ENCODE data around the gene RARS1.
"Not testable (repeated sequence)": the region's sequence is repeated elsewhere in the genome, so short reads cannot be mapped to it uniquely, and the experiment has no call there.

The RARS1 gene

DNA sequence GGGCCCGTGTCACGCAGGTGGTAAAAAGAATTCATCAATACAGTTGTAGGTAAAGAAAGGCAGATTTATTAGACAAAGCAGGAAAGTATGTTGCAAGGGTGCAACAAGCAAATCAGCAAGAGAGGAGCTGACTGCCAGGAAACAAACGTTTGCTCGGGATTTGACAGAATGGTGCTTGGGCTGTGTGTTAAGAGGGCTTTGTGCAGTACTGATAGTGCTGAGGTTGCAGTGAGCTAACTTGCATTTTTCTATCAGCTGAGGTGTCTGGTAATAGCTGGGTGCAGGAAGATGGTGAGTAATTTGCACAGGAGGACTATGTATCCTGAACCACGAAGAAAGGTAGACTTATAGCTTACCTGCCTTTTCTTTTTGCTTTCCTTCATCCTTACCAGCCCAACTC, 3.9 kb upstream of the RARS1 start:
- DNase-seq: no peak

DNA sequence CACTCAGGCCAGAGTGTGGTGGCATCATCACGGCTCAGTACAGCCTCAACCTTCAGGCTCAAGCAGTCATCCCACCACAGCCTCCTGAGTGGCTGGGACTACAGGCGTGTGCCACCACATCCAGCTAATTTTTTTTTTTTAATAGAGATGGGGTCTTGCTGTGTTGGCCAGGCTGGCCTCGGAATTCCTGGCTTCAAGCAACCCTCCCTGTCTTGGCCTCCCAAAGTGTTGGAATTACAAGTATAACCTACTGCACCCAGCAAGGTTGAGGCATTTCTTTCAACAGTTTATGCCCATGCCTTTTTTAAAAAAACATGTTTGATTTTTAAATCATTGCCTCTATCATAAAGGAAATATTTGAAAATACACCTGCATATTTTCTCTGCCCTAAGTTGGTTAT, 2.8 kb downstream of the RARS1 start:
- DNase-seq: no peak

DNA sequence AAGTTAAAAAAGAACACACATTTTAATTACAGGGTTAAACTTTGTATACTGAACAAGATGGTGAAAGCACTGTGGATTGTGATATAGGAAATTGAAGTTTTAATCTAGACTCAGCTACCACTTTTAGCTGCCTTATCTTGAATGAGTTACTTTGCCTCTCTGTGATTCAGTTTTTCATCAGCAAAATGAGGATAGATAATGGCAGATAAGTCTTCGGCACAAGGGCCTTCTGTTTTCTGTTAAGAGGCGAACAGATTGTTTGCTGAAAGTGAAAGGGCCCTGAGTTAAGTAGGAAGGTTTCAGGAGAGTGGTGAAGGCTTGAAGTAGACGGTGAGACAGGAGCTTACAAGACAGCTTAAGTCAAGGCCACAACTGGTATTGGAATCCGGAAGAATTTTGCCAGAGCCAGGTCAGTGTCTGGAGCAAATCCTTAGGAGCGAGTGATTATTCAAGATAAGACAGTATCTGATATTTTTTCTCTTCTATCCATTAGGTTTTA, 7.8 kb downstream of the RARS1 start:
- DNase-seq: no peak

DNA sequence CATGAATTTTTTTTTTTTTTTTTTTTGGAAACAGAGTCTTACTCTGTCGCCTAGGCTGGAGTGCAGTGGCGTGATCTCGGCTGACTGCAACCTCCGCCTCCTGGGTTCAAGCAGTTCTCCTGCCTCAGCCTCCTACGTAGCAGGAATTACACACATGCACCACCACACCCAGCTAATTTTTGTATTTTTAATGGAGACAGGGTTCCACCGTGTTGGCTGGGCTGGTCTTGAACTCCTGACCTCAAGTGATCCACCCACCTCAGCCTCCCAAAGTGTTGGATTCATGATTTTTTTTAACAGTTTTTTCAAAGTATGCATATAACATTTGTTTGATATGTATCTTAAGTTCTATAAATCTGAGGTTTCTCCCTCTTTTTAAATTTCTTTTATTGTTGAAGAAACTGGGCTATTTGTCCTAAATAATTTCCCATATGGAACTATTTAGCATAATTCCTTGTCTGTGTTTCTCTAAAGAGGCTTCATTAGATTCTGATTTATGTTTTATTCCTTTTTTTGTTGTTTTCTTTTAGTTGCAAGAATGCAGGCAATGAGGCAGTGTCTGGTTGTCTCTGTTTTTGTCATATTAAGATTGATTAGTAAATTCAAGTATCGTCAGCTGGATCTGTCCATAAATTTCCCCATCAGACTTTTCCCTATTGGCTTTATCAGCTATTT, 16.4 kb downstream of the RARS1 start:
- DNase-seq: no peak

DNA sequence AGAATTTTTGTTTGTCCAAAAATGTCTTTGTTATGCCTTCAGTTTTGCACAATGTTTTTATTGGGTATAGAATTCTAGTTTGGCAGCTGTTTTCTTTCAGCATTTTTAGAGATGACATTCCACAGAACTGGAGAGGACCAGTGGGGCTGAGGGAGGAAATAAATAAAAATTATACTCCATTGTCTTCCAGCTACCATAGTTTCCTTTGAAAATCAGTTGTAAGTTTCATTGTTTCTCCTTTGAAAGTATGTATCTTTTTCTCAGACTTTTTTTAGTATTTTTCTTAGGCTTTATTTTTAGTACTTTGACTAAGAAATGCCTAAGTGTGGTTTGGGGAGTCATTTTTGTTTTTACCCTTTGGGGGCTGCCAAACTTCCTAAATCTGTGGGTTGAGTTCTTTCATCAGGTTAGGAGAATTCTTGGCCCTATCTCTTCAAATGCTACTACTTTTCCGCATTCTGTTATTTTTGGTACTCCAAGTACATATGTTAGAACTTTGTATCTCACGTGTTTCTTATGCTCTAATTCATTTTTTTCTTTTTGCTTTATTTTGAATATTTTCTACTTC, 27.7 kb downstream of the RARS1 start:
- DNase-seq: no peak

DNA sequence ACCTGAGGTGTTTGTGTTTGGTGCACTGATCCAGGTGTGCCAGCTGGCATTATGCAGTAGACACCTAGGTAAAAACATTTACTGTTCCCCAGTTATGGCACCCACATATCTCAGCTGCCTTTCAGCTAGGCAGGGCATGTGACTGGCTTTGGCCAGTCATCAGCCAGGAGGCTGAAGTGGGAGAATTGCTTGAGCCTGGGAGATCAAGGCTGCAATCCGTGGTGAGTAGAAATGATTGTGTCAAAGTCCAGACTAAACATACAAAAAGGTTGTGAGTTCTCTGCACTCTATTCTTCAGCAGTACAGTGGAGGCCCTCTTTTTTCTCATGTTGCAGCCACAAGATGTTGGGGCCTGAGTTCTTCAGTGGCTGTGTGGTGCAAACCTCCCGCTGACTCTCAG, 39.6 kb downstream of the RARS1 start:
- DNase-seq: no peak

DNA sequence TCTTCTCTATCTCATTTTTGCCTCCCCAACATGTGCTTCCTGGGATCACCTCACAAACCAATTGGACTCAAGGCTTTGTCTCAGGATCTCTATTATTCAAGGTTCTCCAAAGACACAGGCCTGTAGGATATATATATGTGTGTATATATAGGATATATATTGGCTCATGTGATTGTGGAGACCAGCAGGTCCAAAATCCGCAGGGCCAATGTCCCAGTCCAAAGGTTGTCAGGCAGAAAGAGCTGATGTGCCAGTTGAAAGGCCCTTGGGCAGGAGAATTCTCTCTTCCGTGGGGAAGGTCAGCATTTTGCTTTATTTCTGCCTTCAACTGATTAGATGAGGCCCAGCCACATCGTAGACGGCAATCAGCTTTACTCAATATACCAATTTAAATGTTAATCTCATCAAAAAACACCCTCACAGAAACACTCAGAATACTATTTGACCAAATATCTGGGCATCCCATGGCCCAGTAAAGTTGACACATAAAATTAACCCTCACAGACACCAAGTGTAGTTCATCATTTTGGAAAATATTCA, 41.6 kb downstream of the RARS1 start:
- no peak for DNase-seq

DNA sequence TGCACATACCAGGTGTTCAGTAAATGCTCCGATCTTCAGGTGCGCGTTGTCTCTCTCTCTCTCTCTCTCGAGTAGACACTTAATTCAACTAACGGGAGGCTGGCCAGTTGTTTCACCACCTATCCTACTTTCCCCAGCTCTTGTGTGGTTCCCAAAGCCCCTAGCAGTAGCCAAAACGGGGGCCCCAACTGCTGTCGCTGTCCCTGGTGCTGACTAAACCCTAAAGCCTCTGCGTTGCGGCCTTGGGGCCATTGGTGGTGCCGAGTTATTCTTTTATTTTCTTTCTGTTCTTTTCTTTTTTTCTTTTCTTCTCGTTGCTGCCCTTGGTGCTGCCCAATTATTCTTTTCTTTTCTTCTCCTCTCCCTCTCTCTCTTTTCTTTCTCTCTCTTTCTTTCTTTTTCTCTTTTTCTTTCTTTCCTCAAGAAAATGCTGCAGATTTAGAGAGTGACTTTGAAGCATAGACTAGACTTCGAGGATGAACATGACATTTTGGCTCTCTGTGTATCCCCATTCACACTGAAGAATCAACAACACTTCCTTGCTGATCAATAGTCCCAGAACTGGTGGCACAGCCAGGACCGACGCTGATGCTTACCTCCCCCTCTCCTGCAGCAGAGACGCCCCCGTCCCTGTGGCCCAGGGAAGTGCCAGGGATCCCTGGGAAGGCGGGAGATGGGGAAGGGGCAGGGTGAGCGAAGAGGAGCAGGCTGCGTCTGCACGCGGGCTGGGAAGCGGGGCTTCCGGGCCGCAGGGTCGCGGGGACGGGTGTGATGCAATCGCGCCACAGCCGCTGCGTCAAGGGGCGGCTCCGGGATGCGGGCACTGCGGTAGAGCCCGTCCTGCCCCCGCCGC, 42.5 kb downstream of the RARS1 start, which contains the start of gene FBLL1:
Gene FBLL1 (plus strand): TSS at position 785 of the 853 bp plus-strand sequence. CDS start 200 bp downstream, outside the sequence.
- DNase-seq: no peak

DNA sequence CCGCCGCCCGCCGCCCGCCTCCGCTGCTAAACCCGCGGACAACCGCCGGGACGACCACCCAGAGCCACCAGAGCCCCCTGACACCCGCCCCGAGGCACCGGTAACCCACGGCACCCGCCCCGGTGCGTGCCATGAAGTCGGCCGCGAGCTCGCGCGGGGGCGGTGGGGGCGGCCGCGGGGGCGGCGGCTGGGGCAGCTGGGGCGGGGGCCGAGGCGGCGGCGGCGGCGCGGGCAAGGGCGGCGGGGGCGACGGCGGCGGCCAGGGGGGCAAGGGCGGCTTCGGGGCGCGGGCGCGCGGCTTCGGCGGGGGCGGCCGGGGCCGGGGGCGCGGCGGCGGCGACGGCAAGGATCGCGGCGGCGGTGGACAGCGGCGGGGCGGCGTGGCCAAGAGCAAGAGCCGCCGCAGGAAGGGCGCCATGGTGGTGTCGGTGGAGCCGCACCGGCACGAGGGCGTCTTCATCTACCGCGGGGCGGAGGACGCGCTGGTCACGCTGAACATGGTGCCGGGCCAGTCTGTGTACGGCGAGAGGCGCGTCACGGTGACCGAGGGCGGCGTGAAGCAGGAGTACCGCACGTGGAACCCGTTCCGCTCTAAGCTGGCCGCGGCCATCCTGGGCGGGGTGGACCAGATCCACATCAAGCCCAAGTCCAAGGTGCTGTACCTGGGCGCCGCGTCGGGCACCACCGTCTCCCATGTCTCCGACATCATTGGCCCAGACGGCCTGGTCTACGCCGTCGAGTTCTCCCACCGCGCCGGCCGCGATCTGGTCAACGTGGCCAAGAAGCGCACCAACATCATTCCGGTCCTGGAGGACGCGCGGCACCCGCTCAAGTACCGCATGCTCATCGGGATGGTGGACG, 43.3 kb downstream of the RARS1 start:
- DNase-seq: no peak

DNA sequence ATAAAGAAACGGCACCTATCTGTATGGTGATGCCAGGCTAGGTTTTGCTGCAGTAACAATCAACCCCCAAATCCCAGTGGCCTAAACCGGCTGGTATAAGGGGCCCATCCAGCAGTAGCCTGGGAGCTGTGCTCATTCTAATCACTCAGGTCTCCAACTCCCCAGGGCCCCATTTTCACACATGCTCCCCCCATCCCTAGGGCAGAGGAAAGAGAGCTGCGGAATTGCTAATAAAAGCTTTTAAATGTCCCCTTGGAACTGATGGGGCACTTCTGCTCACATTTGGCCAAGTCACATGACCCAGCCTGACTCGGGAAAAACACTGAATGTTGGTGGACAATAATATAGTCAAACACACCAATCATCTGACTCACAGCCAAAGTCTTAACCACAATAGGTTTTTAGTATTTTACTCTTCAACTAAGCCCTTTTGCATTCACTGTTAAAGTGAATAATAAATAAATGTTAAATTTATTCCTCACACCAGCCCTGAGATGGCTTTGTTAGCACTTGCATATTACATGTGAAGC, 44.4 kb downstream of the RARS1 start:
- no peak for DNase-seq

DNA sequence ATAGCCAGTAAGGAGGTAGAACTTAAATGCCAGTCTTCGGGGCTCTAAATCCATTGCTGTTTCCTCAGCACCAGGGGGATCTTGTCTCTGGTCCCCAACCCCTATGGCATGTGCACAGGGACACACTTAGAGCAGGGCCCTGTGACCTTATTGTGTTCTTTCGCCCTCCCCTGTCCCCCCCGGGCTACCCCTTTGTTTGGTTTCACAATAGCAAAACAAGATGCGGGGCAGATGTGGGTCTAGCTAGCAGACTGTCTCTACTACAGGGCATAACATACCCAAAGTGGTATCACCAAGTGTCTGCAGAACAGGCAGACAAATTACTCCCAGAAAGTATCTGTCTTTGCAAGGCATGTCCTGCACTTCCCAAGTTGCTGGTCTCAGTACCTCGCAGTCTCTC, 44.9 kb downstream of the RARS1 start:
- no peak for DNase-seq

DNA sequence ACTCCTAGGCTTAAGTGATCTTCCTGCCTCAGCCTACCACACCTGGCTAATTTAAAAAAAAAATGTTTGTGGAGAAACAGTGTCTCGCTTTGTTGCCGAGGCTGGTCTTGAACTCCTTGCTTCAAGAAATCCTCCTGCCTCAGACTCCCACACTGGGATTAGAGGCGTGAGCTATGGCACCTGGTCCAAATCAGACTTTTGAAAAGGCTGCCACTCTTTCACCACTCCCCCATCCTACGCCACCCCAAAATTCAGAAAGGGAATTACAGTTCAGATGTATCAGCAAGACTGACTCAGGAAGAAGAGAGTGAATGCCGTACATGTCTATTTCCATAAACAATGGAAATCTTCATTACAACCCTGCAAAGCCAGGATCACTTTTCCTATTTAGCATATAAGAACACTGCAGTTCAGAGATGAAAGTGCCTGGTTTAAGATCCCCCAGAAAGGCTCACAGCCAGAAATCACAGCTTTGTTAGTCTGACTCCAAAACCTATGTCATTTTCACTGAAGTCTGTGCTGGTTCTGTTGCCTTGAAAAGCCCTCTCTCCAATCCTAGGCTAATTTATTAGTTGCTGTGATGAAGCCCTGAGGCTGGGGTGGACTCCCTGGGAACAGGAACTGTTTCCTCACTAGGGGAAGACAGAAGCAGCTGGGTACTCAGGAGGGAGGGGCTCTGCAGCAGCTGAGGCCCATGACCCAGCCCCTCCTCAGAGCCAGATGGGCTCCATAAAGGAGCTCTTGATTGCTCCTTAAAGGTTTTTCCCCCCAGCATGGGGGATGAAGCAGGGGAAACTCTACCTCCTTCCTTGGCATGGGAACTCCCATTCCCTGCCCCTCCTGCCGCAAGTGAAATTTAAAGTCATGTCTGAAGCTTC, 46.0 kb downstream of the RARS1 start:
- no peak for DNase-seq

DNA sequence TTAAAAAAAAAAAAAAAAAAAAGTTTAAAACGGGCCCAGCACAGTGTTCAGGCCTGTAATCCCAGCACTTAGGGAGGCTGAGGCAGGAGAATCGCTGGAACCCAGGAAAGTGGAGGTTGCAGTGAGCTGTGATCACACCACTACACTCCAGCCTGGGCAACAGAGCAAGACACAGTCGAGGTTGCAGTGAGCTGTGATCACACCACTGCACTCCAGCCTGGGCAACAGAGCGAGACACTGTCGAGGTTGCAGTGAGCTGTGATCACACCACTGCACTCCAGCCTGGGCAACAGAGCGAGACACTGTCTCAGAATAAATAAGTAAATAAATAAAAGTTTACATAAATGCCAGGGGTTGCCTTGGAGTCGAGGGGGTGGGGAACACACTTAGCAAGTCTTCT, 48.1 kb downstream of the RARS1 start:
- not testable (repeated sequence) for DNase-seq

DNA sequence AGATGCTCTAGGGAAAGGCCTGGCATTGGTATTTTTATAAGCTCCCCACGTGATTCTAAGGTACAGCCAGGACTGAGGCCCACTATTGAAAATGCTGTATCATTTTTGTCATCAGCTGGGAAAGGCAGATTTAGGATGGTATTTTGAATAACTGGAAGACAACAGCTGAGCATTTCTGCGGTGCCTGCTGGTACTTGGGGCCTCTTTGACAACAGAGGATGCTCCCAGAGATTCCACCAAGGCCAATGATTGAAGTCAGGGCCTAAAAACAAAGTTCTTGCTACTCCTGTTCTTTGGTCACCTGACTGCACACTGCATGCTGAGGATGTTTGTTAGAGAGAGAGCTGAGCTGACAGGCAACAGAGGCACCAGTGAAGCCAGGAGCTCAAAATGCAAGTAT, 50.9 kb downstream of the RARS1 start:
- DNase-seq: no peak

DNA sequence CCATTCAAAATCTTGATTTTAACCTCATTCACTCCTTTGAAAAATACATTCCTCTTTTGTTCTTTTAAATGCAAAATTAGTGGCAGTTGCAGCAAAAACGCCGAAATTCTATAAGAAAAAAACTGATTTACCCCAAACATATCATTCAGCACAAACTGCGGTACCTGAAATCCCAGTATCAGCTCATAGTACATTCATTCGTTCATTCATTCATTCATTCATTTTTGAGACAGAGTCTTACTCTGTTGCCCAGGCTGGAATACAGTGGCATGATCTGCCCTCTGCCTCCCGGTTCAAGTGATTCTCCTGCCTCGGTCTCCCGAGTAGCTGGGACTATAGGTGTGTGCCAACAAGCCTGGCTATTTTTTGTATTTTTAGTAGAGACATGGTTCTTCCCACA, 63.3 kb downstream of the RARS1 start:
- DNase-seq: no peak

DNA sequence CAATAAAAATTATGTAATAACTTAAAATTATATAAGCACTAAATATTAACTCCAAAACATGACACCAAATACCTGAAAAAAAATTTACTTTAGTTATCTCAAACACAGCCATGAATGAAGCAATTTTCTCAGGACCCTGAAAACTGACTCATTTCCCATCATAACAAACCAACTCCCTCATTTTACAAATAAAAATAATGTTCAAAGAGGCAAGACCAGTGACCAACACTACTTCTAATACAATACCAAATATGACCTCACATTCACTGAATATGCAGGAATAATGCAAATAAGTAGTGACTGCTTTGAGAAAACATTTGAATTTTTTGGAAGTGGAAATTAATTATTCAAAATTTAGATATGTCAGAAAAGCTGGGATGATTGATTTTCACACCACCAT, 64.4 kb downstream of the RARS1 start:
- DNase-seq: no peak

DNA sequence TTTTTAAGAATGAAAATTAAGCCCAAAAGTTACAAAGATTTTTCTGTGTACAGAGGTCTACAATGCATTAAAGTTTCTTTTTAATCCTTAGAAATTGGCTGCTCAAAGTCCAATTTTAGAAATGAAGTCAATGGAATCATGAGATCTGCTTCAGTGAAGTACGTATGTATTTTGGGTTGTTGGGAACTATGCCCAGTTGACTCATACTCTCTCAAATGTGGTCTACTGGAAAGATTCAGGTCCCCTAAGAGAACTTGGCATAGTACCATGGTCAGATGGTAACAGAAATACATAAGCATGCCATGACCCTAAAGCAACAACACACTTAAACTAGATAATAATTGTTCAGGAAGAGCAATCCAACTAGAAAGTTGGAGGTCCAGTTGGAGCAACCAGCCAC, 65.9 kb downstream of the RARS1 start:
- DNase-seq: no peak

DNA sequence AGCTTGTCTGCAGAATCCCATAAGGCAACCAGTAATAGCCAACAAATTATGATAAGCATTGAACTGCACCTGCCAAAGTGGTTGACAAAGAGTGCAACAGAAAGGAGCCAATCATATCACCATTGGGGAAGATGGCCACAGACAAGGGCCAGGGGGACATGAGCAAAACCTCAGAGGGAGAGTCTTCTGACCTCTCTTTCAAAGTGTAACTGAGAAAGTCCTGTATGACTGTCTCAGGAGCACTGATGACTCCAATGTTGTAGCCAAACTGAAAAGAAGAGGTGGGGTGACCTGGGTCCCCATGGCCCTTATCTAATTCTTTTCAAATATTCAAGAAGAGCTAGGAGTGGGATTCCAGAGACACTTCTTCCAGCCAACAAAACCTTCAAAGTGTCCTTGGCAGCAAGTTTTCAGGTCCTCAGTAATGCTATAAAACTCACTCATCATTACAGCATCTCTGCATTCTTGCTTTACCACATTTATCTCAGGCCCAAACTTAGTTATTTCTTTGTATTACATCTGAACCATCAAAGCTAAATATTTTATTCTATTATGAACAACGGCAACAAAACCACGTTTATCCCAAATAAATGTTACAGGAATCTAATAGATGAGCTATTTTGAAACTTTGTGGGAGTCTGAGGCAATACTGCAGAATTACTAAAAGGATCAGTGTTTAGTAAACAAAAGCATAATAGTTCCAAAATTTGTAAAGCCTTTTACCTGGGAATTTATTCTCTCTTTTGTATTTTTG, 67.3 kb downstream of the RARS1 start:
- DNase-seq: no peak

DNA sequence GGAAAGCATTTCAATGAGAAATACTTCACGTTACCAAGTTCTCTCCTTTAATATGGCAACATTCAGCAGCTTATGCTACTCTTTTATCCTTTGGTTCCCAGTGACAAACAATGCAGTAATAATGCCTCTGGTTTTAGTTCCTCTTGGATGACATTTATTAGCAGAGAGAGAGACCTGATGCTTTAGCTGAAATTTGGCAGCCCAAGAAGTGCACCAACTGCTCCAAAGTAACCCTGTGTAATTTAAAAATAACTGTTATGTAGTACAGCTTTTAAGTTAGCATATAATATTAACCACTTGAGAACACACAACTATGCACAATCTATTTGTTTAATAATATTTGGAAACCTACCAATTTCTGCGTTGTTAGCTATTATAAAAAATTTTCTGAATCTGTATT, 71.1 kb downstream of the RARS1 start:
- DNase-seq: no peak

DNA sequence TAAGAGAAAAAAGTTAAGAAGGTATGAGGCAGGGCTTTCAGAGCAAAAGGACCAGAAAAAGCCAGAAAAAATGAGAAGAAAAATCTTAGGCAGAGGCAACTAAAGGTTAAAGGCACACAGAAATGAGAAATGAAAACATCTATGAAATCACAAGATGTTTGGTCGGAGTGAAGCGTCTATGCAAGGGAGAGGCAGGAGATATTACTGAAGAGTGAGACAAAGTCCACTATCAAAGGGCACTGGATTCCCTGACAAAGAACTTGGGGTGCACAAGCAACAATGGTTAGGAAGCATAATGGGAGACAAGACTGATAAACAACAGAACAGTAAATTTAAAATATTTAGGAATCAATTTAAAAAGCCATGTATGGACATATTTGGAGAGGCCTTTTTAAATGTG, 76.0 kb downstream of the RARS1 start:
- DNase-seq: no peak

DNA sequence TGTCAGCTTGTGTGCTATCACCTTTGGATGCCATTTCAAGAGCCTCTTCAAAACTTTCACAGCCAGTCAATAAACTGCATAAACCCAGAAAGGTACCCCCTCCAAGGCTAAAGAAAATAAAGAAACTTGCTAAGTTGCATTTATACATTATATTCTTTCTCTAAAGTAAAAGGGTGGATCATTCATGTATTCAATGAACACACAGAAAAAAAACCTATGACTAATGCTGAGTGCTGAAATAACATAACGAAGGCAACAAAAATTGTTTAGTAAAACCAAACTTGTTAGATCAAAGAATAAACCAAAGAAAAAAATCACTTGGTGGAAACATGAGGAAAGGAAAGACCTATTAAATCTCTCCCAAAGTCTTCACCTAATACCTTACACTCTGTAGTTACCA, 77.7 kb downstream of the RARS1 start:
- no peak for DNase-seq
